Midbrain (tissue), 1 donor: Measurements from ENCODE around the gene GDI1.
A peak's percentile ranks its signal among the peaks of the same experiment; 100 is the strongest.

Experiments used
- DNase-seq: peaks from one replicate; lab custom pipeline; 2025; lab: John Stamatoyannopoulos, UW

GDI1 gene

DNA sequence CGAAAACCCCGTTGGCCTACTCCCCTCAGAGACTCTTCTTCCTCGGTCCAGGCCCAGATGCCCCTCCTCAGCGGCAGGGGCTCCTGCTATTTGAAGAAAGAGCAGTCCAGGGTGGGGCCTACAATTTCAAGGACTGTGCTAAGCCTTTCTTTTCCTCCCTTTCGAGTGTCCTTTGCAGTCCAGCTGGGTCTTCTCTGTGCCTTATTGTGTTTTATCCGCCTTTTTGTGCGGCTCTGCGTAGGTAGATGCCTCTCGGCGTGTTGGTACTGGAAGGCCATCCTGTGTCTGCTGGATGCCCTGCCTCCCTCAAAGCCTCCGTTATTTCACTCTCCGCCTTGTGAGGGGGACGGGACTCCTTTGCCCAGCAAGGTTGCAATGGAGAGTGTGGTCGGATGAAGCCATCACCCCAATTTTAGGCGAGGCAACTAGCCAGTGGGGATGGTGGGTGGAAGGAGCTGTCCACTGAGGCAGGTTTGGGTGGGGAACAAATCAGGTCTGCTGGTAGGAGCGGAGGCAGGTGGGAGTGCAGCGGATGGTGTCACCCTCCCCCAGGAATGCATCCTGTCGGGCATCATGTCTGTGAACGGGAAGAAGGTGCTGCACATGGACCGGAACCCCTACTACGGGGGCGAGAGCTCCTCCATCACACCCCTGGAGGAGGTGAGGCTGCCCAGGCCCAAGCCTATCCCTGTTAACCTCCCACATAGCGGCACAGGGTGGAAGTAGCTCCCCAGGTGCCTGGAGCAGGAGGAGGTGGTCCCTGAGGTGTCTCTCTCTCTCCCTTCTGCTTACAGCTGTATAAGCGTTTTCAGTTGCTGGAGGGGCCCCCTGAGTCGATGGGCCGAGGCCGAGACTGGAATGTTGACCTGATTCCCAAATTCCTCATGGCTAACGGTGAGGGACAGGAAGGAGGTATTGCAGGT lies 1.3 kb downstream of the GDI1 start:
- no peak for DNase-seq

GRCh38 chrX:154439841-154440240 lies 2.9 kb downstream of the GDI1 start:
- no peak for DNase-seq

GRCh38 chrX:154440623-154441357 lies 3.8 kb downstream of the GDI1 start:
- DNase-seq: no peak

GRCh38 chrX:154441564-154441963 lies 4.6 kb downstream of the GDI1 start:
- DNase-seq: no peak

GRCh38 chrX:154441984-154442707 lies 5.2 kb downstream of the GDI1 start:
- no peak for DNase-seq

DNA sequence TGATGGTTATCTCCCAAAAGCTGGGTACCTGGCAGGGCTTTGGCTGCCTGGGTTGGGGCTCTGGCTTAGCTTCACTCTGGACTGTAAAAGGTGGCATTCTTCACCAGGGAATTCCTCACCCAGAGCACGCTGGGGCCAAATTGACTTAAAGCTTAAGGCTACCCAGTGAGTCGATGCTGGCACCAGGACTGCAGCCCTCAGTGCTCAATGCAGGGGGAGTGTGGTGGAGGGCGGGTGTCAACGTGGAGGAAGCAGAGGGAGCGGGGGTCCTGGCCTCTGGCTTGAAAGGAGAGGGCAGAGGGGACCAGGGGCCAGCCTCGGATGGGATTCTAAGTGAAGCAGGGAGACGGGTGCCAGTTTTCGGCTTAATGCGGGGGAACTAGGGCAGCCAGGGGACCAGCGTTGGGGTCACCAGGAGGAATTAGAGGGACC lies 6.5 kb downstream of the GDI1 start:
- no peak for DNase-seq

DNA sequence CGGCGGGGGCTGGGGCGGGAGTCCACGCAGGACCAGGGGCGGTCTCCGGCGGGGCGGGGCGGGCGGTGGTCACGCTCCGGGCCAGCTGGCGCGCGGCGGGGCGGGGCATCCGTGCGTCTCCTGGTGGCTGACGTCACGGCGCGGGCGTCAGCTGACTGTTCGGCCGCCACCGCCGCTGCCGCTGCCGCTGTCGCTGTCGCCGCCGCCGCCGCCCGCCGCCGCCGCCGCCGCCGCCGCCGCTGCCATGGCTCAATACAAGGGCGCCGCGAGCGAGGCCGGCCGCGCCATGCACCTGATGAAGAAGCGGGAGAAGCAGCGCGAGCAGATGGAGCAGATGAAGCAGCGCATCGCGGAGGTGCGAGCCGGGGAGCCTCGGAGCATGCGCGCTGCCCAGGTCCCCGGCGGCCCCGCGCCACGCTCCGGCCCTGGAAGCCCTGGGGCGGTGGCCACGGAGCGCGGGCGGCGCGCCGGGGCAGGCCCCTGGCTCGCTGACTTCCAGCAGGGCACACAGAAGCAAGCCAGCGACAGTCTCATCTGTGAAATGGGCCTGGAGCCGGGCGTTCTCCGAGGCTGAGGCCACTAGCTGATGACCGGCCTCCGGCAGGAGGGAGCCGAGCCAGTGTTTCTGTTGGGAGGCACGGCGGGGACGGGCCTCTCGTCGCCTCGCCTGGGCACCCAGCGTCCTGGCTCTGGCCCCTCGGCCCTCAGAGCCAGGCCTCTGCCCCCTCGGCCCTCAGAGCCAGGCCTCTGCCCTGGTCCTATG lies 7.2 kb downstream of the GDI1 start, which contains the start of gene FAM50A:
TSS of gene FAM50A (plus strand) at position 150 of the 763 bp plus-strand sequence. CDS start at position 245, 95 bp downstream.
- DNase-seq: peak; percentile 58

GRCh38 chrX:154444755-154445246 lies 7.8 kb downstream of the GDI1 start:
- no peak for DNase-seq

GRCh38 chrX:154445776-154446175 lies 8.8 kb downstream of the GDI1 start:
- no peak for DNase-seq

DNA sequence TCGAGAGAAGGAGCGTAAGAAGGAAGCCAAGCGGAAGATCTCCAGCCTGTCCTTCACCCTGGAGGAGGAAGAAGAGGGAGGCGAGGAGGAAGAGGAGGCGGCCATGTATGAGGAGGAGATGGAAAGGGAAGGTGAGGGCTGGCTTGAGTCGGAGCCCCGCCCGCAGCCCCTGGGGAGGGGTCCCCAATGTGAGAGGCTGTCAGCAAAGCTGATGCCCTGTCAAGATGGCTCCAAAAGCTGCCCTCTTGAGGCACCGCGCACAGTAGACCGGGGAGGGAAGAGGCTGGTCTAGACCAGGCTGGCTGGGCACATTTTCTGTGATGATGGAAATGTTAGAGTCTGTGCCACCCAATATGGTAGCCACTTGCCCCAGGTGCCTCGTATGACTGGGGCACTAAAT lies 9.5 kb downstream of the GDI1 start:
- no peak for DNase-seq

DNA sequence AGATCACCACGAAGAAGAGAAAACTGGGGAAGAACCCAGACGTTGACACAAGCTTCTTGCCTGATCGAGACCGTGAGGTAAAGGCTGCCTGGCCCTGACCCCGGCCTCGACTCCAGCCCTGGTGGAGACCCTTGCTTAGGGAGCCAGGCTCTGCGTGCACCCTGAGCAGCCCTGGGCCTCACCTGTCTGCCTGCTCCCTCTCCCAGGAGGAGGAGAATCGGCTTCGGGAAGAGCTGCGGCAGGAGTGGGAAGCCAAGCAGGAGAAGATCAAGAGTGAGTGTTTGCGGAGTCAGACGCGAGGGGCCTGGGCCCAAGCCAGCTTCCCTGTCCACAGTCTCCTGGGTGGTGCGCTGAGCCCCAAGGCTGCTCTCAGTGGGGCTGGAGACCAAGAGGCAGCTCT lies 11.5 kb downstream of the GDI1 start:
- no peak for DNase-seq

GRCh38 chrX:154449618-154450017 lies 12.7 kb downstream of the GDI1 start:
- DNase-seq: no peak

GRCh38 chrX:154450312-154450711 lies 13.4 kb downstream of the GDI1 start:
- no peak for DNase-seq

GRCh38 chrX:154452823-154453222 lies 15.9 kb downstream of the GDI1 start:
- peak; percentile 23 for DNase-seq

- DNase-seq: peak; percentile 18
Measured at GRCh38 chrX:154457491-154458115, 20.6 kb downstream of the GDI1 start.

- peak; percentile 18 for DNase-seq
Measured at GRCh38 chrX:154458116-154458953, 21.4 kb downstream of the GDI1 start, which contains the start of gene PLXNA3. TSS of gene PLXNA3 (plus strand) at chrX:154458281. CDS start at chrX:154460184, 1,903 bp downstream.

- peak; percentile 9 for DNase-seq
Measured at GRCh38 chrX:154458954-154459778, 22.2 kb downstream of the GDI1 start.

- DNase-seq: no peak
Measured at GRCh38 chrX:154459832-154460231, 22.9 kb downstream of the GDI1 start.

DNA sequence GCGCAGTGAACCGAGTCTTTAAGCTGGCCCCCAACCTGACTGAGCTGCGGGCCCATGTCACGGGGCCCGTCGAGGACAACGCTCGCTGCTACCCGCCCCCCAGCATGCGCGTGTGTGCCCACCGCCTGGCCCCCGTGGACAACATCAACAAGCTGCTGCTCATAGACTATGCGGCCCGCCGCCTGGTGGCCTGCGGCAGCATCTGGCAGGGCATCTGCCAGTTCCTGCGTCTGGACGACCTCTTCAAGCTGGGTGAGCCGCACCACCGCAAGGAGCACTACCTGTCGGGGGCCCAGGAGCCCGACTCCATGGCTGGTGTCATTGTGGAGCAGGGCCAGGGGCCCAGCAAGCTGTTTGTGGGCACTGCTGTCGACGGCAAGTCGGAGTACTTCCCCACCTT lies 23.4 kb downstream of the GDI1 start:
- no peak for DNase-seq
